NCI-H1092 treated with DMSO at 0.1 percent for 48 hours (cell line): ENCODE measurements around the gene NPY1R.

Source experiments
- DNase-seq: peaks from one replicate; lab custom pipeline; 2025; lab: John Stamatoyannopoulos, UW

Gene NPY1R

DNA sequence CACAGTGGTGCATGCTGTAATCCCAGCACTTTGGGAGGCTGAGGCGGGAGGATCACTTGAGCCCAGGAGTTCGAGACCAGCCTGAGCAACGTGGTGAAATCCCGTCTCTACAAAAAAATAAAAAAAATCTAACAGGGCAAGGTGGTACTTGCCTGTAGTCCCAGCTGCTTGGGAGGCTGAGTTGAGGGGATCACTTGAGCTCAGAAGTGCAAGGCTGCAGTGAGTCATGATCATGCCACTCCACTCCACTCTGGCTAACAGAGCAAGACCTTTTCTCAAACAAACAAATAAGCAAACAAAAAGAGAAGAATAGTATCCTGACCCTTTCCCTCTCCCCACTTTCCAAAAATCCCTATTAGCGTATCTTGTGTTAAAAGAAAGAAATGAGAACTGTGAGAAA lies 52.7 kb downstream of the NPY1R start:
- DNase-seq: no peak

DNA sequence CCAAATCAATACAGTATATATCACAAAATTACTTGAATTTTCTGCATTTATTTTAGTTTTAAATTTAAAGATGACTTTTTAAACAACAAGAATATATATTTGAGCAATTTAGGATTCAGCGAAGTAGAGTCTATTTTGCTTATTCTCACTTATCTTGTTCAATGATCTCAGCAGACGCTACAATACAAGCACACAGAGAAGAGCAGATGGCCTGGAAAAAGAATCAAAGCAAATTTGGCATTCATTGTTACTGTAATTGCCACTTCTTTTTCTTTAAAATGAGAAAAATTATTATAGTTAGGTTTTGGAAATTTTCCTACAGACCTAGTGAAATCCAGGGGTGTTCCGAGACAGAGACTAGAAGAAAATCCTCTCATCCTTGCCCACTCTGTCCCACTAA lies 57.5 kb downstream of the NPY1R start:
- no peak for DNase-seq
